ENCODE measurements around the gene ZMYM3. TPM values are rescaled to one million over a fixed set of nuclear protein-coding genes. Genes with fewer than 3 reads are reported as not detected.

The ZMYM3 gene
- total RNA-seq, 1 experiment from 2014 or later: 32.9 TPM

DNA sequence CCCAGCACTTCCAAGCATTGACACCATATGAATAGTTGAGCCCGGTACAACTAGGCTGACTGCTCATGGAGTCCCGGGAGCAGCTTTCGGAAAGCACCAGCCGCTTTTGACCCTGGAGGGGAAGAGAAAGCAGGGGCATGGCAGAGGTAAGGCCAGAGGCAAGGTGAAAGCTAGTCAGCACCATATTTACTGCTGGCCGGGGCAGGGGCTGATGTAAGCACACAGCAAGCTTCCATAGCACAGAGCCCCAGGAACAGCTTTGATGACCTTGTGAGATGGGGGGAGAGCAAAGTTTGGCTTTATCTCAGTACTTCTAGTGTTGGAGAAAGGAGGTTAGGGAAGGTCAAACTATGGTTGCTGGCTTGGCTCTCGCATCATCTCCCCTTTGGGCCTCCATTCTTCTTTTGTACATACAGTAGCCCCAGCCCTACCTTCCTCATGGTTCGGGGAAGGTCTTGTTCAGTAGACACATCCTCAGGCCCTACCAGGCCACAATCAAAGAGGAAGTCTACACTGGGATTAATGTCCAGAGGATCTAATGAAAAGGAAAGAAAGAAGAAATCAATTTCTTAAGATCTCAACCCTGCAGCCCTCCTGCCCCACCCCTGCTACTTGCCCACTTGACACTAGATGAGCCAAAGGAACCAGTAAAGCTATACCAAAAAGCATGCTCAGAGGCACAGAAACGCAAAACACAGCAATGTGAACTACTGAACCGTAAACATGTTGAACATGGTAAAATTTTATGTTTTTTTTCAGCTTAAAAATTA lies 9.4 kb downstream of the ZMYM3 start:
- POLR2A ChIA-PET: interaction anchor here (0.6 kb wide), 1 partner anchor 39 kb away, joined by 3 read pairs; the partner anchor contains the start of gene NONO

More for the DNA sequence above, 9.4 kb downstream of the ZMYM3 start:
- intact Hi-C loops (cut with micrococcal nuclease): no loop called here
- no peak overlapping the region for H3K4me2 ChIP-seq (ENCODE audit: low read length)
- H2AFZ ChIP-seq (ENCODE audit: low read depth, low read length, poor library complexity, severe bottlenecking): no peak overlapping the region
- TF ChIP-seq YY1 (IDR thresholded peaks at IDR 0.05; ENCODE audit: extremely low read depth, insufficient replicate concordance, low read depth, low read length): no peak
- TF ChIP-seq, protein P1, sequence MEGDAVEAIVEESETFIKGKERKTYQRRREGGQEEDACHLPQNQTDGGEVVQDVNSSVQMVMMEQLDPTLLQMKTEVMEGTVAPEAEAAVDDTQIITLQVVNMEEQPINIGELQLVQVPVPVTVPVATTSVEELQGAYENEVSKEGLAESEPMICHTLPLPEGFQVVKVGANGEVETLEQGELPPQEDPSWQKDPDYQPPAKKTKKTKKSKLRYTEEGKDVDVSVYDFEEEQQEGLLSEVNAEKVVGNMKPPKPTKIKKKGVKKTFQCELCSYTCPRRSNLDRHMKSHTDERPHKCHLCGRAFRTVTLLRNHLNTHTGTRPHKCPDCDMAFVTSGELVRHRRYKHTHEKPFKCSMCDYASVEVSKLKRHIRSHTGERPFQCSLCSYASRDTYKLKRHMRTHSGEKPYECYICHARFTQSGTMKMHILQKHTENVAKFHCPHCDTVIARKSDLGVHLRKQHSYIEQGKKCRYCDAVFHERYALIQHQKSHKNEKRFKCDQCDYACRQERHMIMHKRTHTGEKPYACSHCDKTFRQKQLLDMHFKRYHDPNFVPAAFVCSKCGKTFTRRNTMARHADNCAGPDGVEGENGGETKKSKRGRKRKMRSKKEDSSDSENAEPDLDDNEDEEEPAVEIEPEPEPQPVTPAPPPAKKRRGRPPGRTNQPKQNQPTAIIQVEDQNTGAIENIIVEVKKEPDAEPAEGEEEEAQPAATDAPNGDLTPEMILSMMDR (IDR thresholded peaks at IDR 0.05 in 2 of 3, conservative IDR thresholded peaks at IDR 0.05 in 1 of 3; ENCODE audit: borderline replicate concordance in 1 of 3, insufficient read depth in 1 of 3, low read depth in 2 of 3, low read length in 2 of 3): no peak
- TF ChIP-seq ZFX (IDR thresholded peaks at IDR 0.05): no peak
- TF ChIP-seq, protein P2, sequence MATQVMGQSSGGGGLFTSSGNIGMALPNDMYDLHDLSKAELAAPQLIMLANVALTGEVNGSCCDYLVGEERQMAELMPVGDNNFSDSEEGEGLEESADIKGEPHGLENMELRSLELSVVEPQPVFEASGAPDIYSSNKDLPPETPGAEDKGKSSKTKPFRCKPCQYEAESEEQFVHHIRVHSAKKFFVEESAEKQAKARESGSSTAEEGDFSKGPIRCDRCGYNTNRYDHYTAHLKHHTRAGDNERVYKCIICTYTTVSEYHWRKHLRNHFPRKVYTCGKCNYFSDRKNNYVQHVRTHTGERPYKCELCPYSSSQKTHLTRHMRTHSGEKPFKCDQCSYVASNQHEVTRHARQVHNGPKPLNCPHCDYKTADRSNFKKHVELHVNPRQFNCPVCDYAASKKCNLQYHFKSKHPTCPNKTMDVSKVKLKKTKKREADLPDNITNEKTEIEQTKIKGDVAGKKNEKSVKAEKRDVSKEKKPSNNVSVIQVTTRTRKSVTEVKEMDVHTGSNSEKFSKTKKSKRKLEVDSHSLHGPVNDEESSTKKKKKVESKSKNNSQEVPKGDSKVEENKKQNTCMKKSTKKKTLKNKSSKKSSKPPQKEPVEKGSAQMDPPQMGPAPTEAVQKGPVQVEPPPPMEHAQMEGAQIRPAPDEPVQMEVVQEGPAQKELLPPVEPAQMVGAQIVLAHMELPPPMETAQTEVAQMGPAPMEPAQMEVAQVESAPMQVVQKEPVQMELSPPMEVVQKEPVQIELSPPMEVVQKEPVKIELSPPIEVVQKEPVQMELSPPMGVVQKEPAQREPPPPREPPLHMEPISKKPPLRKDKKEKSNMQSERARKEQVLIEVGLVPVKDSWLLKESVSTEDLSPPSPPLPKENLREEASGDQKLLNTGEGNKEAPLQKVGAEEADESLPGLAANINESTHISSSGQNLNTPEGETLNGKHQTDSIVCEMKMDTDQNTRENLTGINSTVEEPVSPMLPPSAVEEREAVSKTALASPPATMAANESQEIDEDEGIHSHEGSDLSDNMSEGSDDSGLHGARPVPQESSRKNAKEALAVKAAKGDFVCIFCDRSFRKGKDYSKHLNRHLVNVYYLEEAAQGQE (IDR thresholded peaks at IDR 0.05; ENCODE audit: low read depth): no peak
- no peak for TF ChIP-seq SIN3A (IDR thresholded peaks at IDR 0.05; ENCODE audit: low read depth)
- no peak for TF ChIP-seq EZH2 (IDR thresholded peaks at IDR 0.05)
- TF ChIP-seq RAD21 (IDR thresholded peaks at IDR 0.05; ENCODE audit: low read depth): no peak
- TF ChIP-seq ZNF274 (IDR thresholded peaks at IDR 0.05; ENCODE audit: low read depth, low read length): no peak
- no peak for TF ChIP-seq FOSL1 (IDR thresholded peaks at IDR 0.05; ENCODE audit: low read depth)
- TF ChIP-seq, protein P3, sequence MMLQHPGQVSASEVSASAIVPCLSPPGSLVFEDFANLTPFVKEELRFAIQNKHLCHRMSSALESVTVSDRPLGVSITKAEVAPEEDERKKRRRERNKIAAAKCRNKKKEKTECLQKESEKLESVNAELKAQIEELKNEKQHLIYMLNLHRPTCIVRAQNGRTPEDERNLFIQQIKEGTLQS (IDR thresholded peaks at IDR 0.05): no peak
- no peak for TF ChIP-seq SP1 (IDR thresholded peaks at IDR 0.05; ENCODE audit: low read depth)
- TF ChIP-seq, protein P4, sequence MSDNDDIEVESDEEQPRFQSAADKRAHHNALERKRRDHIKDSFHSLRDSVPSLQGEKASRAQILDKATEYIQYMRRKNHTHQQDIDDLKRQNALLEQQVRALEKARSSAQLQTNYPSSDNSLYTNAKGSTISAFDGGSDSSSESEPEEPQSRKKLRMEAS (IDR thresholded peaks at IDR 0.05): no peak
- no peak for TF ChIP-seq ELF1 (IDR thresholded peaks at IDR 0.05; ENCODE audit: borderline replicate concordance, low read depth)
- no peak for TF ChIP-seq TCF7L2 (IDR thresholded peaks at IDR 0.05; ENCODE audit: borderline replicate concordance, extremely low read depth, insufficient read depth, insufficient read length)
- H3K27ac ChIP-seq (ENCODE audit: low read depth, low read length): no peak overlapping the region
- no peak for ATAC-seq
- CTCF ChIA-PET: no interaction called here
- H4K20me1 ChIP-seq (ENCODE audit: insufficient read depth): no peaks in the 10 kb centered on the region
- no peaks in the 10 kb centered on the region for H3K27me3 ChIP-seq (ENCODE audit: insufficient read depth, low read length)
- no peak for DNase-seq (ENCODE audit: low read depth, low spot score)
- no TSS peak for BruUV-seq (replicated peaks)
- no peaks in the 10 kb centered on the region for H3K9me2 ChIP-seq (ENCODE audit: insufficient read depth)
- RAD21 ChIA-PET (ENCODE audit: low non-redundant PET in 1 of 2, low total read pairs in 2 of 2, uncharacterized antibody in 2 of 2, unreplicated experiment in 2 of 2): no interaction called here
- no peaks in the 10 kb centered on the region for H3K9me3 ChIP-seq (ENCODE audit: control insufficient read depth in 1 of 2, insufficient read depth in 1 of 2, low read depth in 1 of 2, low read length in 2 of 2)
- H3K79me2 ChIP-seq (ENCODE audit: insufficient read depth, low read length): no peaks in the 10 kb centered on the region
- peaks cover 0 to 4% of the 10 kb centered on the region in 2 experiments; a peak in 1 of 4 replicates for H3K36me3 ChIP-seq (ENCODE audit: control insufficient read depth in 1 of 2, insufficient read depth in 2 of 2, low read length in 2 of 2)
- H3K4me3 ChIP-seq (replicated peaks in 1 of 2; ENCODE audit: low read depth in 1 of 2, low read length in 2 of 2): no peak overlapping the region
- no peaks in the 10 kb centered on the region for H3K4me1 ChIP-seq (ENCODE audit: control insufficient read depth in 1 of 2, insufficient read depth in 2 of 2, low read length in 2 of 2)
- H3K9ac ChIP-seq (ENCODE audit: low read length): no peak overlapping the region

Measured in HCT116 (cell line).